Measurements from ENCODE around the gene CSNK1A1.
A peak's percentile ranks its signal among the peaks of the same experiment; 100 is the strongest.
"Not testable (repeated sequence)": the region's sequence is repeated elsewhere in the genome, so short reads cannot be mapped to it uniquely, and the experiment has no call there.

Gene CSNK1A1

GRCh38 chr5:149452665-149453617 is 98.3 kb downstream of the CSNK1A1 start:
- DNase-seq = no peak

GRCh38 chr5:149452007-149452664 is 99.1 kb downstream of the CSNK1A1 start:
- DNase-seq = peak; percentile 47

- DNase-seq = no peak
Measured at GRCh38 chr5:149450199-149450598, 101.0 kb downstream of the CSNK1A1 start.

- DNase-seq = no peak
Measured at GRCh38 chr5:149448831-149449714, 102.2 kb downstream of the CSNK1A1 start.

GRCh38 chr5:149448431-149448830 is 102.8 kb downstream of the CSNK1A1 start:
- no peak for DNase-seq

GRCh38 chr5:149447373-149448367 is 103.6 kb downstream of the CSNK1A1 start:
- DNase-seq = no peak

- not testable (repeated sequence) for DNase-seq
Measured at GRCh38 chr5:149446794-149447193, 104.4 kb downstream of the CSNK1A1 start.

- DNase-seq = peak; percentile 54
Measured at GRCh38 chr5:149445739-149446369, 105.4 kb downstream of the CSNK1A1 start.

GRCh38 chr5:149445343-149445738 is 105.9 kb downstream of the CSNK1A1 start:
- DNase-seq = no peak

GRCh38 chr5:149444430-149444829 is 106.8 kb downstream of the CSNK1A1 start:
- not testable (repeated sequence) for DNase-seq

GRCh38 chr5:149443210-149443609 is 108.0 kb downstream of the CSNK1A1 start:
- no peak for DNase-seq

GRCh38 chr5:149442563-149443182 is 108.6 kb downstream of the CSNK1A1 start:
- DNase-seq = peak; percentile 33
